Effector memory CD4-positive, alpha-beta T cell (primary cell): ENCODE data around the gene PSMD2.

Experiments
- DNase-seq, 3 donors: peaks; one replicate each; pipeline ENCODE4 v3.0.0-alpha.2; 2020
- H3K27ac ChIP-seq: 2 replicates; pipeline ENCODE4 v1.7.0; 2013; ENCODE audit warnings: mild to moderate bottlenecking, low read length, moderate library complexity; ENCODE audit not compliant: insufficient read depth, poor library complexity, severe bottlenecking
- H3K27me3 ChIP-seq: replicated peaks from 2 replicates; pipeline ENCODE4 v1.7.0; 2013; ENCODE audit warnings: mild to moderate bottlenecking, low read length; ENCODE audit not compliant: insufficient read depth, control insufficient read depth, poor library complexity, severe bottlenecking
- H3K36me3 ChIP-seq: 2 replicates; pipeline ENCODE4 v1.7.0; 2013; ENCODE audit warnings: mild to moderate bottlenecking, low read length, moderate library complexity; ENCODE audit not compliant: control insufficient read depth, insufficient read depth
- H3K4me1 ChIP-seq: 2 replicates; pipeline ENCODE4 v1.7.0; 2013; ENCODE audit warnings: low read length, mild to moderate bottlenecking; ENCODE audit not compliant: control insufficient read depth, insufficient read depth, poor library complexity, severe bottlenecking
- H3K4me3 ChIP-seq: 2 replicates; pipeline ENCODE4 v1.7.0; 2013; ENCODE audit warnings: low read length, low read depth, mild to moderate bottlenecking; ENCODE audit not compliant: insufficient read depth, poor library complexity, severe bottlenecking
- H3K9me3 ChIP-seq: 2 replicates; pipeline ENCODE4 v1.7.0; 2013; ENCODE audit warnings: mild to moderate bottlenecking, low read length, moderate library complexity; ENCODE audit not compliant: control insufficient read depth

The PSMD2 gene

GRCh38 chr3:184346480-184347190, 47.6 kb downstream of the PSMD2 start:
- H3K27ac ChIP-seq, result no peak overlapping the region

GRCh38 chr3:184347321-184348056, 48.4 kb downstream of the PSMD2 start:
- no peaks in the 10 kb centered on the region for H3K36me3 ChIP-seq
- H3K27me3 ChIP-seq, result no peaks in the 10 kb centered on the region
- H3K27ac ChIP-seq, result no peak overlapping the region
- DNase-seq, result no peak
- H3K4me1 ChIP-seq, result no peaks in the 10 kb centered on the region
- no peak overlapping the region for H3K4me3 ChIP-seq
- H3K9me3 ChIP-seq, result no peaks in the 10 kb centered on the region

More at GRCh38 chr3:184346480-184347190, 47.6 kb downstream of the PSMD2 start:
- Histone ChIP-seq H3K9me3 (no peaks in the 10 kb centered on the region), H3K4me3 (no peak overlapping the region), H3K27me3 (no peaks in the 10 kb centered on the region), H3K36me3 (peaks cover 3% of the 10 kb centered on the region), H3K4me1 (no peaks in the 10 kb centered on the region)
- DNase-seq, result no peak

GRCh38 chr3:184348057-184348382, 49.0 kb downstream of the PSMD2 start:
- Histone ChIP-seq H3K27me3 (no peaks in the 10 kb centered on the region), H3K9me3 (no peaks in the 10 kb centered on the region), H3K4me3 (no peak overlapping the region), H3K36me3 (no peaks in the 10 kb centered on the region), H3K4me1 (no peaks in the 10 kb centered on the region), H3K27ac (no peak overlapping the region)
- DNase-seq, result no peak

- Histone ChIP-seq H3K9me3 (no peaks in the 10 kb centered on the region), H3K27me3 (no peaks in the 10 kb centered on the region), H3K4me1 (no peaks in the 10 kb centered on the region), H3K27ac (no peak overlapping the region), H3K36me3 (no peaks in the 10 kb centered on the region), H3K4me3 (no peak overlapping the region)
- no peak for DNase-seq
Measured at GRCh38 chr3:184349563-184350470, 50.8 kb downstream of the PSMD2 start.

GRCh38 chr3:184350618-184351017, 51.6 kb downstream of the PSMD2 start:
- no peak for DNase-seq
- Histone ChIP-seq H3K4me1 (no peaks in the 10 kb centered on the region), H3K9me3 (no peaks in the 10 kb centered on the region), H3K4me3 (no peak overlapping the region), H3K36me3 (no peaks in the 10 kb centered on the region), H3K27me3 (no peaks in the 10 kb centered on the region), H3K27ac (no peak overlapping the region)

GRCh38 chr3:184351511-184352148, 52.6 kb downstream of the PSMD2 start:
- Histone ChIP-seq H3K4me1 (no peaks in the 10 kb centered on the region), H3K4me3 (no peak overlapping the region), H3K27ac (no peak overlapping the region), H3K36me3 (no peaks in the 10 kb centered on the region), H3K9me3 (no peaks in the 10 kb centered on the region), H3K27me3 (no peaks in the 10 kb centered on the region)
- no peak for DNase-seq

GRCh38 chr3:184352149-184352785, 53.2 kb downstream of the PSMD2 start:
- H3K36me3 ChIP-seq, result no peaks in the 10 kb centered on the region

GRCh38 chr3:184352897-184353545, 54.0 kb downstream of the PSMD2 start:
- H3K36me3 ChIP-seq, result no peaks in the 10 kb centered on the region
- no peak overlapping the region for H3K27ac ChIP-seq
- no peak for DNase-seq
- no peaks in the 10 kb centered on the region for H3K27me3 ChIP-seq
- no peak overlapping the region for H3K4me3 ChIP-seq
- no peaks in the 10 kb centered on the region for H3K9me3 ChIP-seq
- no peaks in the 10 kb centered on the region for H3K4me1 ChIP-seq

More at GRCh38 chr3:184352149-184352785, 53.2 kb downstream of the PSMD2 start:
- Histone ChIP-seq H3K27me3 (no peaks in the 10 kb centered on the region), H3K4me3 (no peak overlapping the region), H3K4me1 (no peaks in the 10 kb centered on the region), H3K9me3 (no peaks in the 10 kb centered on the region), H3K27ac (no peak overlapping the region)
- no peak for DNase-seq

- Histone ChIP-seq H3K27me3 (no peaks in the 10 kb centered on the region), H3K4me3 (no peak overlapping the region), H3K27ac (no peak overlapping the region), H3K9me3 (no peaks in the 10 kb centered on the region), H3K36me3 (no peaks in the 10 kb centered on the region), H3K4me1 (no peaks in the 10 kb centered on the region)
- no peak for DNase-seq
Measured at GRCh38 chr3:184353546-184353941, 54.5 kb downstream of the PSMD2 start.
